Cardiac fibroblast (primary cell): ENCODE results near the gene HDAC11.

Experiments used
- DNase-seq, 2 donors: peaks; one replicate each; pipeline versions ENCODE4 v3.0.0 to v3.0.0-alpha.2; 2010; ENCODE audit warnings: low read depth in 2 of 2
- H3K4me3 ChIP-seq, 2 donors: replicated peaks in 1 of 2; 1 replicate in 1 of 2; 2 replicates in 1 of 2; pipeline ENCODE4 v1.5.1; 2011; ENCODE audit warnings: low read depth in 2 of 2, low read length in 2 of 2, mild to moderate bottlenecking in 2 of 2, moderate library complexity in 1 of 2
- TF ChIP-seq, protein P1 (sequence below): IDR thresholded peaks from one replicate; pipeline ENCODE4 v1.5.1; 2011; ENCODE audit warnings: low read depth, mild to moderate bottlenecking, low read length, inconsistent platforms

The HDAC11 gene

GRCh38 chr3:13540297-13540995 is 60.3 kb downstream of the HDAC11 start:
- H3K4me3 ChIP-seq = no peak overlapping the region
- DNase-seq = no peak
- TF ChIP-seq, protein P1, sequence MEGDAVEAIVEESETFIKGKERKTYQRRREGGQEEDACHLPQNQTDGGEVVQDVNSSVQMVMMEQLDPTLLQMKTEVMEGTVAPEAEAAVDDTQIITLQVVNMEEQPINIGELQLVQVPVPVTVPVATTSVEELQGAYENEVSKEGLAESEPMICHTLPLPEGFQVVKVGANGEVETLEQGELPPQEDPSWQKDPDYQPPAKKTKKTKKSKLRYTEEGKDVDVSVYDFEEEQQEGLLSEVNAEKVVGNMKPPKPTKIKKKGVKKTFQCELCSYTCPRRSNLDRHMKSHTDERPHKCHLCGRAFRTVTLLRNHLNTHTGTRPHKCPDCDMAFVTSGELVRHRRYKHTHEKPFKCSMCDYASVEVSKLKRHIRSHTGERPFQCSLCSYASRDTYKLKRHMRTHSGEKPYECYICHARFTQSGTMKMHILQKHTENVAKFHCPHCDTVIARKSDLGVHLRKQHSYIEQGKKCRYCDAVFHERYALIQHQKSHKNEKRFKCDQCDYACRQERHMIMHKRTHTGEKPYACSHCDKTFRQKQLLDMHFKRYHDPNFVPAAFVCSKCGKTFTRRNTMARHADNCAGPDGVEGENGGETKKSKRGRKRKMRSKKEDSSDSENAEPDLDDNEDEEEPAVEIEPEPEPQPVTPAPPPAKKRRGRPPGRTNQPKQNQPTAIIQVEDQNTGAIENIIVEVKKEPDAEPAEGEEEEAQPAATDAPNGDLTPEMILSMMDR = no peak

- DNase-seq = peak in 1 of 2 donors; percentile 12
- TF ChIP-seq, protein P1 = no peak
- H3K4me3 ChIP-seq = no peak overlapping the region
Measured at GRCh38 chr3:13541691-13542090, 61.6 kb downstream of the HDAC11 start.

- no peak overlapping the region for H3K4me3 ChIP-seq
- DNase-seq = no peak
- TF ChIP-seq, protein P1 = no peak
Measured at GRCh38 chr3:13542142-13542541, 62.0 kb downstream of the HDAC11 start.

DNA sequence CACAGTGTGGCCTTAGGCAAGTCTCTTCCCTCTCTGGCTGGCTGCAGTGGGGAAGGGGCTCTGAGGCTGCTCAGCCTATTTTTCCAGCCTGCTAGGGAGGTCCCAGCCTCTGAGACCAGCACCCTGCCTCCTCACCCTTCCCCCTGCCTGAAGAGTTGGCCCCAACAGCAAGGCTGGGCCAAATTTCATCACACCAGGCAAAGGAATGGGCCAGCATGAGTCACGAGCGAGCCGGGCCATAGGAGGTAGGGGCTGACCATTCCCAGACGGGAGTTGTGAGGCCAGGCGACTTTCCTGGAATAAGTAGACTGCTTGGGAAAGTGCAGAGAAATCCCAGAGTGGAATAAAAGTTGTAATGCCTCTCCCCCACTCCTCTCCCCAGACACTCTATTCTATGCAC is 63.1 kb downstream of the HDAC11 start:
- TF ChIP-seq, protein P1 = no peak
- DNase-seq = peak; percentile 83 to 97
- H3K4me3 ChIP-seq = no peak overlapping the region

DNA sequence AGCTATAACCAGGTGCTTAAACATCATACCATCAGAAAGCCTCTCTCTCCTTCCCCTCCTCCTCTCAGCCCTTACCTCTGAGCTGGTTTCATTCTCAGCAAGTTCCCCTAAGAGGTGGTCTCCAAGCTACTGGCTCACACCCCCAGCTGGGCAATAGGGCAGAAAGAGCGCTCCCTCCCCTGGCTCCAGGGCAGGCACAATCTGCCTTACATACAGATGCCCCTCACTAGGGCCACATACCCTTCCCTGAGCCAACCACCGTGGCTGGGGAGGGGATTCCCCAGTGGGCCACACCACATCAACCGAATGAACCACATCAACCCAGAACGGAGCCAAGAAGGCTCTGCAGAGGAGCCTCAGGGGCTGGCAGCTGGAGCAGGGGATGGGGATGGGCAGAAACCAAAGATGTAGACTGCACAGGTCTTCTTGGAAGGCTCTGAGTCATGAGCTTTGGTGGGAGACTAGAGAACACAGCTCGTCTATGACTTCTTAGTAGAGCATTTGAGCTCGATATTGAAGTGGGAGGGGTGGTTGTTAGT is 64.3 kb downstream of the HDAC11 start:
- peak; percentile 80 to 91 for DNase-seq
- TF ChIP-seq, protein P1 = no peak

DNA sequence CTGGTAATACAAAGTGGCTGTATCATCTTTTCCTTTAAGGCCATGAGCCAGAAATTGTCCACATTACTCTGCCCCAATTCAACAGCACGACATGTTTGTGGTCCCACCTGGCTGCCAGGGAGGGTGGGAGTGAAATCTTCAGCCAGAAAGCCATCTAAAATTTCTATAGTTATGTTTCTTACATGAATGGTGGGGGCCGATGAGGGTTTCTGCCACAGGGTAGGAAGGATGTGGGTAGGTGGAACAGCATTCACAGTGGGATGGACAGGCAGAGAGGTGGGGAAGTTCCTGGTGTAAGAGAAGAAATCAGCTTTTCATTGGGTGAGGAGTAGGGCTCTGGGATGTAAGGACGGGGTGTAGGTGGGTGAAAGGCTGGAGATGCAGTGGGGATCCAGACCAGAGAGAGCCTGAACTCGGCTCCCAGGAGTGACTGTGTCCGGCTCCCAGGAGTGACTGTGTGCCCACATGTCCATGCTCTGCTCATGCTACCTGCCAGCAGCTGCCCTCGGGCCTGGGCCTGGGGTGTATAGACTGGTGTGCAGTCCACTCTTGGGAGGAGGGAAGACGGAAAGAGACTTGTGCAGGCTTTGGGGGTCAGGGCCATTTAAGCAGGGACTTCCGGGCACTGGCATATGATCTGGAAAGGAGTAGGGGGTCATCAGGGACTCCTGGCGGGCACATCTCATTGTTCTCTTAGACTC is 65.0 kb downstream of the HDAC11 start:
- no peak overlapping the region for H3K4me3 ChIP-seq
- no peak for DNase-seq
- TF ChIP-seq, protein P1 = no peak

More for the DNA sequence above, 64.3 kb downstream of the HDAC11 start:
- H3K4me3 ChIP-seq = no peak overlapping the region
